ENCODE data around the gene RAB14.
"Not testable (repeated sequence)": the region's sequence is repeated elsewhere in the genome, so short reads cannot be mapped to it uniquely, and the experiment has no call there.

The RAB14 gene

GRCh38 chr9:121153642-121154041, 48.0 kb downstream of the RAB14 start:
- no peak for DNase-seq

- no peak for DNase-seq
Observed at GRCh38 chr9:121150188-121150587, 51.5 kb downstream of the RAB14 start.

- no peak for DNase-seq
Observed at GRCh38 chr9:121144482-121144881, 57.2 kb downstream of the RAB14 start.

- no peak for DNase-seq
Observed at GRCh38 chr9:121143771-121144170, 57.9 kb downstream of the RAB14 start.

GRCh38 chr9:121141706-121142105, 60.0 kb downstream of the RAB14 start:
- DNase-seq = no peak

GRCh38 chr9:121141306-121141705, 60.4 kb downstream of the RAB14 start:
- no peak for DNase-seq

- DNase-seq = no peak
Observed at GRCh38 chr9:121140162-121140561, 61.5 kb downstream of the RAB14 start.

GRCh38 chr9:121138973-121139372, 62.7 kb downstream of the RAB14 start:
- no peak for DNase-seq

GRCh38 chr9:121138561-121138960, 63.1 kb downstream of the RAB14 start:
- no peak for DNase-seq

- DNase-seq = no peak
Observed at GRCh38 chr9:121135642-121136041, 66.0 kb downstream of the RAB14 start.

GRCh38 chr9:121133104-121133816, 68.4 kb downstream of the RAB14 start:
- DNase-seq = peak; percentile 61

GRCh38 chr9:121129384-121129783, 72.3 kb downstream of the RAB14 start:
- DNase-seq = not testable (repeated sequence)

Measured in activated CD4-positive, alpha-beta T cell treated with anti-CD3 and anti-CD28 coated beads, Interleukin-2, Interleukin-6, amounts not matched to agents 100 ng/mL and 50 ng/mL, durations not matched to agents 16 hours and 8 hours (primary cell).